ENCODE measurements around the gene LENG9. TPM values are rescaled to one million over a fixed set of nuclear protein-coding genes. Genes with fewer than 3 reads are reported as not detected.

Gene LENG9
- total and polyA plus RNA-seq, 2 of the 13 experiments (the other 11 are each of a cell fraction or from before 2014, with no cell fraction given), result 0.75 to 2.9 TPM

DNA sequence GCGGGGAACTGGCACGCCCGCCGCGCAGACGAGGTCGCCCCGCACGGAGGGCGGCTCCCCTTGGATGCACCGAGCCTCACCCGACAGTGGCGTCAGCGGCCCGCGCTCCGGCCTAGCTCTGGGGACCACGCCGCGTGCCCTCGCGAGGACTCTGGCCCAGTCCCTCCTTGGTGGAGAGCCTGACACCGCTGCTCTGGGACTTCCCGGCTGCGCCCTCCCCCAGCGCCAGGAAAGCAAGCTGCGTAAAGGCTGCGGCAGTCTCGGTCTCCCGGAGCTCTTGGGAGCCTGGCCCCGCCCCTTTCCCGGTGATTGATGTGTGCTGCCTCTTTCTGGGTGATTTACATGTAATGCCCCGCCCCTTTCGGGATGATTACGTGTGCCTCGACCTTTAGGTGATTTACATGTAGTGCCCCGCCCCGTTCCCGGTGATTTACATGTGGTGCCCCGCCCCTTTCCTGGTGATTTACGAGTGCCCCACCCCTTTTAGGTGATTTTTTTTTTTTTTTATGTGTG lies at the start of gene LENG9 (continued):
- TF ChIP-seq EED (CRISPR knock-in tag; IDR thresholded peaks at IDR 0.05) (no peak), RORA (CRISPR knock-in tag; IDR thresholded peaks at IDR 0.05) (no peak), CREB1 (IDR thresholded peaks at IDR 0.05) (no peak; the same call in 1 of the 2 replicates), CREB1 (CRISPR knock-in tag; IDR thresholded peaks at IDR 0.05) (no peak), SATB2 (CRISPR knock-in tag; IDR thresholded peaks at IDR 0.05) (no peak), CC2D1A (CRISPR knock-in tag; IDR thresholded peaks at IDR 0.05) (no peak), KMT2B (CRISPR knock-in tag; IDR thresholded peaks at IDR 0.05) (0 out of 2 replicates have a peak, but pooled peaks have one; percentile 47), HDAC2 (CRISPR knock-in tag; IDR thresholded peaks at IDR 0.05) (peak; percentile 37; the same call in 1 of the 2 replicates), ZNF234 (CRISPR knock-in tag; conservative IDR thresholded peaks at IDR 0.05) (0 out of 2 replicates have a peak, but pooled peaks have one; percentile 13), CCAR2 (optimal IDR thresholded peaks at IDR 0.05; ENCODE audit: low read depth, low read length) (no peak), MIER3 (CRISPR knock-in tag; IDR thresholded peaks at IDR 0.05; ENCODE audit: borderline replicate concordance) (no peak), SMAD9 (CRISPR knock-in tag; IDR thresholded peaks at IDR 0.05) (no peak), TARDBP (CRISPR knock-in tag; IDR thresholded peaks at IDR 0.05) (no peak), FOXP1 (IDR thresholded peaks at IDR 0.05) (no peak), FOXP1 (CRISPR knock-in tag; IDR thresholded peaks at IDR 0.05) (0 out of 2 replicates have a peak, but pooled peaks have one; percentile 0), ZNF891 (CRISPR knock-in tag; IDR thresholded peaks at IDR 0.05) (peak; percentile 84), ZNF350 (CRISPR knock-in tag; IDR thresholded peaks at IDR 0.05; ENCODE audit: borderline replicate concordance, low read depth) (no peak; the same call in 1 of the 2 replicates), ZBTB2 (CRISPR knock-in tag; IDR thresholded peaks at IDR 0.05; ENCODE audit: low read depth) (peak; percentile 53; the same call in 1 of the 2 replicates), NFE2L2 (IDR thresholded peaks at IDR 0.05; ENCODE audit: low read length) (no peak), HDAC1 (CRISPR knock-in tag; IDR thresholded peaks at IDR 0.05) (peak; percentile 55; the same call in 1 of the 2 replicates), ZIK1 (CRISPR knock-in tag; IDR thresholded peaks at IDR 0.05; ENCODE audit: borderline replicate concordance, low read depth) (no peak), KAT2B (IDR thresholded peaks at IDR 0.05; ENCODE audit: borderline replicate concordance, low read depth, low read length) (no peak)
- TF ChIP-seq, protein P1, sequence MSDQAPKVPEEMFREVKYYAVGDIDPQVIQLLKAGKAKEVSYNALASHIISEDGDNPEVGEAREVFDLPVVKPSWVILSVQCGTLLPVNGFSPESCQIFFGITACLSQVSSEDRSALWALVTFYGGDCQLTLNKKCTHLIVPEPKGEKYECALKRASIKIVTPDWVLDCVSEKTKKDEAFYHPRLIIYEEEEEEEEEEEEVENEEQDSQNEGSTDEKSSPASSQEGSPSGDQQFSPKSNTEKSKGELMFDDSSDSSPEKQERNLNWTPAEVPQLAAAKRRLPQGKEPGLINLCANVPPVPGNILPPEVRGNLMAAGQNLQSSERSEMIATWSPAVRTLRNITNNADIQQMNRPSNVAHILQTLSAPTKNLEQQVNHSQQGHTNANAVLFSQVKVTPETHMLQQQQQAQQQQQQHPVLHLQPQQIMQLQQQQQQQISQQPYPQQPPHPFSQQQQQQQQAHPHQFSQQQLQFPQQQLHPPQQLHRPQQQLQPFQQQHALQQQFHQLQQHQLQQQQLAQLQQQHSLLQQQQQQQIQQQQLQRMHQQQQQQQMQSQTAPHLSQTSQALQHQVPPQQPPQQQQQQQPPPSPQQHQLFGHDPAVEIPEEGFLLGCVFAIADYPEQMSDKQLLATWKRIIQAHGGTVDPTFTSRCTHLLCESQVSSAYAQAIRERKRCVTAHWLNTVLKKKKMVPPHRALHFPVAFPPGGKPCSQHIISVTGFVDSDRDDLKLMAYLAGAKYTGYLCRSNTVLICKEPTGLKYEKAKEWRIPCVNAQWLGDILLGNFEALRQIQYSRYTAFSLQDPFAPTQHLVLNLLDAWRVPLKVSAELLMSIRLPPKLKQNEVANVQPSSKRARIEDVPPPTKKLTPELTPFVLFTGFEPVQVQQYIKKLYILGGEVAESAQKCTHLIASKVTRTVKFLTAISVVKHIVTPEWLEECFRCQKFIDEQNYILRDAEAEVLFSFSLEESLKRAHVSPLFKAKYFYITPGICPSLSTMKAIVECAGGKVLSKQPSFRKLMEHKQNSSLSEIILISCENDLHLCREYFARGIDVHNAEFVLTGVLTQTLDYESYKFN (CRISPR knock-in tag; conservative IDR thresholded peaks at IDR 0.05), result no peak
- TF ChIP-seq, protein P2, sequence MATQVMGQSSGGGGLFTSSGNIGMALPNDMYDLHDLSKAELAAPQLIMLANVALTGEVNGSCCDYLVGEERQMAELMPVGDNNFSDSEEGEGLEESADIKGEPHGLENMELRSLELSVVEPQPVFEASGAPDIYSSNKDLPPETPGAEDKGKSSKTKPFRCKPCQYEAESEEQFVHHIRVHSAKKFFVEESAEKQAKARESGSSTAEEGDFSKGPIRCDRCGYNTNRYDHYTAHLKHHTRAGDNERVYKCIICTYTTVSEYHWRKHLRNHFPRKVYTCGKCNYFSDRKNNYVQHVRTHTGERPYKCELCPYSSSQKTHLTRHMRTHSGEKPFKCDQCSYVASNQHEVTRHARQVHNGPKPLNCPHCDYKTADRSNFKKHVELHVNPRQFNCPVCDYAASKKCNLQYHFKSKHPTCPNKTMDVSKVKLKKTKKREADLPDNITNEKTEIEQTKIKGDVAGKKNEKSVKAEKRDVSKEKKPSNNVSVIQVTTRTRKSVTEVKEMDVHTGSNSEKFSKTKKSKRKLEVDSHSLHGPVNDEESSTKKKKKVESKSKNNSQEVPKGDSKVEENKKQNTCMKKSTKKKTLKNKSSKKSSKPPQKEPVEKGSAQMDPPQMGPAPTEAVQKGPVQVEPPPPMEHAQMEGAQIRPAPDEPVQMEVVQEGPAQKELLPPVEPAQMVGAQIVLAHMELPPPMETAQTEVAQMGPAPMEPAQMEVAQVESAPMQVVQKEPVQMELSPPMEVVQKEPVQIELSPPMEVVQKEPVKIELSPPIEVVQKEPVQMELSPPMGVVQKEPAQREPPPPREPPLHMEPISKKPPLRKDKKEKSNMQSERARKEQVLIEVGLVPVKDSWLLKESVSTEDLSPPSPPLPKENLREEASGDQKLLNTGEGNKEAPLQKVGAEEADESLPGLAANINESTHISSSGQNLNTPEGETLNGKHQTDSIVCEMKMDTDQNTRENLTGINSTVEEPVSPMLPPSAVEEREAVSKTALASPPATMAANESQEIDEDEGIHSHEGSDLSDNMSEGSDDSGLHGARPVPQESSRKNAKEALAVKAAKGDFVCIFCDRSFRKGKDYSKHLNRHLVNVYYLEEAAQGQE (IDR thresholded peaks at IDR 0.05; ENCODE audit: borderline replicate concordance in 1 of 2, low read depth in 1 of 2, low read length in 2 of 2), result no peak

Measured in HepG2 (cell line).